ENCODE results near the gene EMX2.

Gene EMX2

GRCh38 chr10:117532003-117532385, 10.6 kb upstream of the EMX2 start:
- no peak for DNase-seq (ENCODE audit: low read depth, low spot score)

- peak; percentile 32 for DNase-seq (ENCODE audit: low read depth, low spot score)
Measured at GRCh38 chr10:117532451-117533107, 10.0 kb upstream of the EMX2 start.

GRCh38 chr10:117533507-117534281, 8.9 kb upstream of the EMX2 start:
- DNase-seq (ENCODE audit: low read depth, low spot score): peak; percentile 16

- DNase-seq (ENCODE audit: low read depth, low spot score): peak; percentile 35
Measured at GRCh38 chr10:117534321-117535297, 7.9 kb upstream of the EMX2 start.

GRCh38 chr10:117535298-117536071, 7.1 kb upstream of the EMX2 start:
- peak; percentile 44 for DNase-seq (ENCODE audit: low read depth, low spot score)

- DNase-seq (ENCODE audit: low read depth, low spot score): peak; percentile 21
Measured at GRCh38 chr10:117536072-117536865, 6.3 kb upstream of the EMX2 start.

- peak; percentile 38 for DNase-seq (ENCODE audit: low read depth, low spot score)
Measured at GRCh38 chr10:117536866-117537435, 5.6 kb upstream of the EMX2 start.

- peak; percentile 40 for DNase-seq (ENCODE audit: low read depth, low spot score)
Measured at GRCh38 chr10:117537436-117537903, 5.1 kb upstream of the EMX2 start.

- DNase-seq (ENCODE audit: low read depth, low spot score): peak; percentile 25
Measured at GRCh38 chr10:117537904-117538524, 4.5 kb upstream of the EMX2 start.

GRCh38 chr10:117539361-117539773, 3.2 kb upstream of the EMX2 start:
- no peak for DNase-seq (ENCODE audit: low read depth, low spot score)

- peak; percentile 30 for DNase-seq (ENCODE audit: low read depth, low spot score)
Measured at GRCh38 chr10:117539903-117540639, 2.5 kb upstream of the EMX2 start.

- DNase-seq (ENCODE audit: low read depth, low spot score): no peak
Measured at GRCh38 chr10:117540640-117541404, 1.7 kb upstream of the EMX2 start.

- DNase-seq (ENCODE audit: low read depth, low spot score): peak; percentile 59
Measured at GRCh38 chr10:117541405-117541908, 1.1 kb upstream of the EMX2 start.

GRCh38 chr10:117541909-117542705, 439 bp upstream of the EMX2 start:
- DNase-seq (ENCODE audit: low read depth, low spot score): peak; percentile 92

GRCh38 chr10:117543225-117544003, 868 bp downstream of the EMX2 start:
- peak; percentile 66 for DNase-seq (ENCODE audit: low read depth, low spot score)

Measured in ELF-1 (cell line).